ENCODE measurements around the gene ZNF747. TPM values are rescaled to one million over a fixed set of nuclear protein-coding genes. Genes with fewer than 3 reads are reported as not detected.

The ZNF747 gene
- total RNA-seq (2022; extraction: Qiagen RNA extraction): 3.8 to 4.6 TPM (median 4.5 TPM) in 5 replicates

DNA sequence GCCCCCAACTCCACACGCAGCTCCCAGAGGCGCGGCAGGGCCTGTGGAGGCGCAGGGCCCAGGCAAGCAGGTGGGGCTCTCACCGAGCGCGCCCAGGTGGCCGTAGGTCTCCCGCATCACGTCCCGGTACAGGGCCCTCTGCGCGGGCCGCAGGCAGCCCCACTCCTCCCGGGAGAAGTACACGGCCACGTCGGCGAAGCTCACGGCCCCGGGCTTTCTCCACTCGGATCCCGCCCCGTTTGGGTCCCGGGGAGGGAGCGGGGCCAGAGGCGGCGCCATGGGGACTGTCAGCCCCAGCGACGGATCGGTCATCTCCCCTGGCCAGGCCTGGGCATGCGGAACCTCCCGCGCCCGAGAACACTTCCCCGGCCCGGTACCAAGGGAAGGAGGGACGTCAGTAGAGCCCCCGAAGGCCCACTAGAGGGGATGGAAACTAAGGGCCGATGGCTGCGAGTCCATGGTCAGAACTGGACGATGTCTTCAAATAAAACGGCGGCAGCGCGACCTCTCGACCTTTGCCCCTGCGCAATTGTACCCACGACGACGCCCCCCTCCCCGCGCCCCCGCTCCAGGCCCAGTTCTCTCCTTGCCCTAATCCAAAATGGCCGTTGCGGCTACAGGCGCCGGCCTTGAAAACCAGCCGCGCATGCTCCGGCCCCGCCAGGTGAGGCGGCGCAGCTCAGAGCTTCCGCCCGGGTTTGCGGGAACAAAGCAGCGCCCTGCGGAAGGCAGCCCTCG, at the start of gene ZNF747:
TSS of gene ZNF747 (minus strand) at position 491 of the 738 bp plus-strand sequence. CDS start at position 312, 179 bp downstream.

GRCh38 chr16:30571445-30572322, 37.0 kb upstream of the ZNF747 start, which contains the start of gene ZNF688:
Gene ZNF688 (minus strand): TSS chr16:30571714. CDS start chr16:30571629, 85 bp downstream.

DNA sequence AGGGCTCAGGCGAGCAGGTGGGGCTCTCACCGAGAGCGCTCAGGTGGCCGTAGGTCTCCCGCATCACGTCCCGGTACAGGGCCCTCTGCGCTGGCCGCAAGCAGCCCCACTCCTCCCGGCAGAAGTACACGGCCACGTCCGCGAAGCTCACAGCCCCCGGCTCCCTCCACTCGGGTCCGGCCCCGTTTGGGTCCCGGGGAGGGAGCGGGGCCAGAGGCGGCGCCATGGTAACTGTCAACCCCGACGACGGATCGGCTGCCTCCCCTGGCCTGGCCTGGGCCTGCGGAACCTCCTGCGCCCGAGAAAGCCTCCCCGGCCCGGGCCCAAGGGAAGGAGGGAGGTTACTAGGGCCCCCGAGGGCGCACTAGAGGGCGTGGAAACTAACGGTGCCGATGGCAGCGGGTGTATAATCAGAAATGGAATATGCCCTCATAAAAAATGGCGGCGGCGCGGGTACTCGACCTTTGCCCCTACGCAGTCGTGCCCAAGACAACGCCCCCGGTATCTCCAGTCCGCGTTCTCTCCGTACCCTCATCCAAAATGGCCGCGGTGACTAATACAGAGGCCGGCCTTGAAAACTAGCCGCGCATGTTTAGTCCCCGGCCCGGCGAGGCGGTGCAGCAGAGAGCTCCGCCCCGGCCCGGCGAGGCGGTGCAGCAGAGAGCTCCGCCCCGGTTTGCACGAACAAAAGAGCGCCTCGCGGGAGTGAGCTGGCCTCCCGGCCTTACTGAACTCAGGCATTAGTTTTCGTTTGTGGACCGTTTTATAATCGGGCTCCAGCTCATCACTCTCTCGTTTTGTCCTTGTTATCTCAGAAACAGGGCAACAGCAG, 23.5 kb upstream of the ZNF747 start, which contains the start of gene ZNF764:
TSS of gene ZNF764 (minus strand) at position 418 of the 832 bp plus-strand sequence. CDS start at position 226, 192 bp downstream.

GRCh38 chr16:30526137-30526822, 8.4 kb downstream of the ZNF747 start, which contains the start of gene ZNF768:
Gene ZNF768 (minus strand): TSS chr16:30526566. CDS start chr16:30526413, 153 bp downstream.

Other genes with a start within 250 kb of the ZNF747 start
- 61.6 to 68.7 TPM (median 66.4 TPM) in 5 replicates for gene CD2BP2, start 179.6 kb downstream of the ZNF747 start, total RNA-seq (2022; extraction: Qiagen RNA extraction)
- gene TBC1D10B, start 164.4 kb downstream of the ZNF747 start, total RNA-seq (2022; extraction: Qiagen RNA extraction): 24.8 to 34.5 TPM (median 31.6 TPM) in 5 replicates
- gene MYL11, start 160.1 kb downstream of the ZNF747 start, total RNA-seq (2022; extraction: Qiagen RNA extraction): 0.38 to 0.55 TPM (median 0.48 TPM) in 3 of 5 replicates, not detected in the others
- 0.58 to 2.5 TPM (median 2.1 TPM) in 5 replicates for gene SEPTIN1, start 152.3 kb downstream of the ZNF747 start, total RNA-seq (2022; extraction: Qiagen RNA extraction)
- 11.7 to 13.0 TPM (median 12.4 TPM) in 5 replicates for gene ZNF48, start 139.4 kb downstream of the ZNF747 start, total RNA-seq (2022; extraction: Qiagen RNA extraction)
- 3.0 to 6.8 TPM (median 5.5 TPM) in 5 replicates for gene ZNF771, start 127.3 kb downstream of the ZNF747 start, total RNA-seq (2022; extraction: Qiagen RNA extraction)
- gene DCTPP1, start 104.8 kb downstream of the ZNF747 start, total RNA-seq (2022; extraction: Qiagen RNA extraction): 103 to 143 TPM (median 138 TPM) in 5 replicates
- gene SEPHS2, start 89.0 kb downstream of the ZNF747 start, total RNA-seq (2022; extraction: Qiagen RNA extraction): 48.6 to 54.5 TPM (median 51.1 TPM) in 5 replicates
- 0.06 to 0.17 TPM (median 0.13 TPM) in 5 replicates for gene ITGAL, start 62.1 kb downstream of the ZNF747 start, total RNA-seq (2022; extraction: Qiagen RNA extraction)
- gene ZNF768, start 8.3 kb downstream of the ZNF747 start, total RNA-seq (2022; extraction: Qiagen RNA extraction): 37.2 to 50.3 TPM (median 46.5 TPM) in 5 replicates
- gene ZNF764, start 23.5 kb upstream of the ZNF747 start, total RNA-seq (2022; extraction: Qiagen RNA extraction): 4.5 to 6.9 TPM (median 6.6 TPM) in 5 replicates
- 4.8 to 8.1 TPM (median 7.8 TPM) in 5 replicates for gene ZNF688, start 36.9 kb upstream of the ZNF747 start, total RNA-seq (2022; extraction: Qiagen RNA extraction)
- not detected in 5 replicates for gene ZNF785, start 50.8 kb upstream of the ZNF747 start, total RNA-seq (2022; extraction: Qiagen RNA extraction)
- 7.6 to 9.2 TPM (median 8.1 TPM) in 5 replicates for gene ZNF689, start 75.5 kb upstream of the ZNF747 start, total RNA-seq (2022; extraction: Qiagen RNA extraction)
- gene PRR14, start 116.1 kb upstream of the ZNF747 start, total RNA-seq (2022; extraction: Qiagen RNA extraction): 20.2 to 28.8 TPM (median 25.3 TPM) in 5 replicates
- 31.5 to 45.5 TPM (median 44.8 TPM) in 5 replicates for gene FBRS, start 123.6 kb upstream of the ZNF747 start, total RNA-seq (2022; extraction: Qiagen RNA extraction)
- gene SRCAP, start 164.3 kb upstream of the ZNF747 start, total RNA-seq (2022; extraction: Qiagen RNA extraction): 11.0 to 30.6 TPM (median 25.8 TPM) in 5 replicates
- gene PHKG2, start 213.6 kb upstream of the ZNF747 start, total RNA-seq (2022; extraction: Qiagen RNA extraction): 17.9 to 26.3 TPM (median 23.3 TPM) in 5 replicates
- gene CFAP119, start 227.2 kb upstream of the ZNF747 start, total RNA-seq (2022; extraction: Qiagen RNA extraction): 4.4 to 9.9 TPM (median 9.0 TPM) in 5 replicates
- 74.1 to 90.1 TPM (median 87.1 TPM) in 5 replicates for gene RNF40, start 227.5 kb upstream of the ZNF747 start, total RNA-seq (2022; extraction: Qiagen RNA extraction)